Mesendoderm (in vitro differentiated cells): Measurements from ENCODE around the gene ANLN. TPM values are rescaled to one million over a fixed set of nuclear protein-coding genes. Genes with fewer than 3 reads are reported as not detected.
A peak's percentile ranks its signal among the peaks of the same experiment; 100 is the strongest.

ENCODE experiments used
- DNase-seq: peaks from one replicate; pipeline ENCODE4 v3.0.0; 2013
- H2AK5ac ChIP-seq: 2 replicates; pipeline ENCODE4 v1.6.1; 2013; ENCODE audit warnings: low read length, inconsistent platforms
- H2BK120ac ChIP-seq: 2 replicates; pipeline ENCODE4 v1.6.1; 2013; ENCODE audit warnings: low read depth, mild to moderate bottlenecking, low read length, moderate library complexity, mixed read lengths
- H2BK15ac ChIP-seq: replicated peaks from 2 replicates; pipeline ENCODE4 v1.6.1; 2013; ENCODE audit warnings: low read depth, mild to moderate bottlenecking, moderate library complexity
- H2BK5ac ChIP-seq: 2 replicates; pipeline ENCODE4 v1.6.1; 2013; ENCODE audit warnings: low read length, inconsistent platforms
- H3K18ac ChIP-seq: 2 replicates; pipeline ENCODE4 v1.6.1; 2013; ENCODE audit warnings: mild to moderate bottlenecking, low read length, mixed read lengths
- H3K23ac ChIP-seq: one replicate; pipeline ENCODE4 v1.6.1; 2013; ENCODE audit warnings: low read length
- H3K27ac ChIP-seq: 2 replicates; pipeline ENCODE4 v1.5.1; 2013; ENCODE audit warnings: low read depth, mild to moderate bottlenecking, inconsistent platforms, low read length, moderate library complexity
- H3K27me3 ChIP-seq: 2 replicates; pipeline ENCODE4 v1.6.1; 2013; ENCODE audit warnings: low read length, control low read depth, mild to moderate bottlenecking, inconsistent platforms; ENCODE audit not compliant: insufficient read depth, poor library complexity
- H3K36me3 ChIP-seq: 2 replicates; pipeline ENCODE4 v1.6.1; 2013; ENCODE audit warnings: low read length, inconsistent platforms; ENCODE audit not compliant: control insufficient read depth, insufficient read depth
- H3K4ac ChIP-seq: one replicate; pipeline ENCODE4 v1.6.1; 2013; ENCODE audit warnings: low read depth, mild to moderate bottlenecking, low read length, moderate library complexity
- H3K4me1 ChIP-seq: 2 replicates; pipeline ENCODE4 v1.6.1; 2013; ENCODE audit warnings: low read depth, low read length, inconsistent platforms; ENCODE audit not compliant: control insufficient read depth
- H3K4me2 ChIP-seq: 2 replicates; pipeline ENCODE4 v1.6.1; 2013; ENCODE audit warnings: low read length
- H3K4me3 ChIP-seq: 2 replicates; pipeline ENCODE4 v1.5.1; 2013; ENCODE audit warnings: mild to moderate bottlenecking, low read length
- H3K56ac ChIP-seq: one replicate; pipeline ENCODE4 v1.6.1; 2013; ENCODE audit warnings: low read length
- H3K79me1 ChIP-seq: 2 replicates; pipeline ENCODE4 v1.6.1; 2013; ENCODE audit warnings: low read length, inconsistent platforms
- H3K79me2 ChIP-seq: 2 replicates; pipeline ENCODE4 v1.6.1; 2013; ENCODE audit warnings: mild to moderate bottlenecking, low read length; ENCODE audit not compliant: control insufficient read depth, insufficient read depth
- H3K9ac ChIP-seq: 2 replicates; pipeline ENCODE4 v1.6.1; 2013; ENCODE audit warnings: low read length, inconsistent platforms
- H4K5ac ChIP-seq: one replicate; pipeline ENCODE4 v1.6.1; 2013; ENCODE audit warnings: low read length
- H4K8ac ChIP-seq: one replicate; pipeline ENCODE4 v1.6.1; 2013; ENCODE audit warnings: low read depth, mild to moderate bottlenecking, control low read depth, low read length, moderate library complexity
- WGBS: extraction: QIAGEN DNeasy Blood & Tissue Kit; methylation state at CpG from one replicate; pipeline ENCODE4 v1.1.7; 2013; ENCODE audit warnings: low lambda C conversion rate, missing lambda C conversion rate; ENCODE audit not compliant: insufficient coverage; ENCODE audit errors: extremely low coverage; 5-methylcytosine and 5-hydroxymethylcytosine counted together
- polyA plus RNA-seq, 2 experiments: library from polyadenylated mRNA; stranded (reverse); fragments of 200-250 nt; gene quantifications; one replicate each; pipeline ENCODE4 v1.2.3, GENCODE V29; 2013

ANLN gene, protein sequence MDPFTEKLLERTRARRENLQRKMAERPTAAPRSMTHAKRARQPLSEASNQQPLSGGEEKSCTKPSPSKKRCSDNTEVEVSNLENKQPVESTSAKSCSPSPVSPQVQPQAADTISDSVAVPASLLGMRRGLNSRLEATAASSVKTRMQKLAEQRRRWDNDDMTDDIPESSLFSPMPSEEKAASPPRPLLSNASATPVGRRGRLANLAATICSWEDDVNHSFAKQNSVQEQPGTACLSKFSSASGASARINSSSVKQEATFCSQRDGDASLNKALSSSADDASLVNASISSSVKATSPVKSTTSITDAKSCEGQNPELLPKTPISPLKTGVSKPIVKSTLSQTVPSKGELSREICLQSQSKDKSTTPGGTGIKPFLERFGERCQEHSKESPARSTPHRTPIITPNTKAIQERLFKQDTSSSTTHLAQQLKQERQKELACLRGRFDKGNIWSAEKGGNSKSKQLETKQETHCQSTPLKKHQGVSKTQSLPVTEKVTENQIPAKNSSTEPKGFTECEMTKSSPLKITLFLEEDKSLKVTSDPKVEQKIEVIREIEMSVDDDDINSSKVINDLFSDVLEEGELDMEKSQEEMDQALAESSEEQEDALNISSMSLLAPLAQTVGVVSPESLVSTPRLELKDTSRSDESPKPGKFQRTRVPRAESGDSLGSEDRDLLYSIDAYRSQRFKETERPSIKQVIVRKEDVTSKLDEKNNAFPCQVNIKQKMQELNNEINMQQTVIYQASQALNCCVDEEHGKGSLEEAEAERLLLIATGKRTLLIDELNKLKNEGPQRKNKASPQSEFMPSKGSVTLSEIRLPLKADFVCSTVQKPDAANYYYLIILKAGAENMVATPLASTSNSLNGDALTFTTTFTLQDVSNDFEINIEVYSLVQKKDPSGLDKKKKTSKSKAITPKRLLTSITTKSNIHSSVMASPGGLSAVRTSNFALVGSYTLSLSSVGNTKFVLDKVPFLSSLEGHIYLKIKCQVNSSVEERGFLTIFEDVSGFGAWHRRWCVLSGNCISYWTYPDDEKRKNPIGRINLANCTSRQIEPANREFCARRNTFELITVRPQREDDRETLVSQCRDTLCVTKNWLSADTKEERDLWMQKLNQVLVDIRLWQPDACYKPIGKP
- 108 TPM for polyA plus RNA-seq (2013, experiment 1 of 2)
- 106 TPM for polyA plus RNA-seq (2013, experiment 2 of 2)

DNA sequence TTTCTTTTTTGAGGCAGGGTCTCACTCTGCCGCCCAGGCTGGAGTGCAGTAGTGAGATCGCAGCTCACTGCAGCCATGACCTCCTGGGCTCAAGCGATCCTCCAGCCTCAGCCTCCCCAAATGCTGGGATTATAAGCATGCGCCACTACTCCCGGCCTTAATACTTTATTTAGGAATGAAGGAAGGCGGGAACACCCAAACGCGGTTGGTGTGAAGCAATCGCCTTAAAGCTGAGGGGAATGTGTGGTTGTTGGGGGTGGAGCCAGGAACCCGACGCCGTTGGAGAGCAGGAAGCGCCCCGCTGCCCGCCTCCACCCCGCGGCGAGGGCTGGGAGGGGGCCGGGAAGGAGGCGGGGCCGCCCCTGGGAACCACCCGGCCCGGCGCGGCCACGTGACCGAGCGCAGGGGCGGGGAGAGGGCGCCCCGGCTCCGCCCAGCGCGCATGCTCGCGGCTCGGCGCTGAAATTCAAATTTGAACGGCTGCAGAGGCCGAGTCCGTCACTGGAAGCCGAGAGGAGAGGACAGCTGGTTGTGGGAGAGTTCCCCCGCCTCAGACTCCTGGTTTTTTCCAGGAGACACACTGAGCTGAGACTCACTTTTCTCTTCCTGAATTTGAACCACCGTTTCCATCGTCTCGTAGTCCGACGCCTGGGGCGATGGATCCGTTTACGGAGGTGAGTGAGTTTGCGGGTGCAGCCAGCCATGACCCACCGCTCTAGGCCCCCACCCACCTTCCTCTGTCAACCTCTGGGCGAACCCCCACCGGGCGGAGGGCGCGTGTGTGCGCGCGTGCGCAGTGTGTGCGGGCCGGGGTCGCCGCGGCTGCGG is at the start of gene ANLN:
ANLN (plus strand) TSS at position 492 of the 828 bp plus-strand sequence; CDS start at position 657, 165 bp downstream.
- Histone ChIP-seq H3K27ac (peak within 1 kb of the TSS; percentile 96), H4K5ac (no peak within 1 kb of the TSS), H2BK15ac (no peak within 1 kb of the TSS), H3K56ac (peak within 1 kb of the TSS; percentile 97), H3K9ac (peak within 1 kb of the TSS; percentile 97), H3K4me1 (no peaks in the 10 kb centered on the region), H3K4me2 (peak within 1 kb of the TSS; percentile 37), H3K23ac (no peak within 1 kb of the TSS), H2AK5ac (no peak within 1 kb of the TSS), H3K18ac (peak within 1 kb of the TSS; percentile 77), H2BK5ac (peak within 1 kb of the TSS; percentile 72), H3K79me1 (no peaks in the 10 kb centered on the region), H3K27me3 (no peaks in the 10 kb centered on the region), H2BK120ac (no peak within 1 kb of the TSS), H3K4ac (peak within 1 kb of the TSS; percentile 76), H3K36me3 (no peaks in the 10 kb centered on the region), H3K4me3 (peak within 1 kb of the TSS; percentile 86), H3K79me2 (peaks cover 34% of the 10 kb centered on the region), H4K8ac (peak within 1 kb of the TSS; percentile 87)
- peak; percentile 97 for DNase-seq
- WGBS, result no CpG with 5 or more reads among the region's 68 CpGs

DNA sequence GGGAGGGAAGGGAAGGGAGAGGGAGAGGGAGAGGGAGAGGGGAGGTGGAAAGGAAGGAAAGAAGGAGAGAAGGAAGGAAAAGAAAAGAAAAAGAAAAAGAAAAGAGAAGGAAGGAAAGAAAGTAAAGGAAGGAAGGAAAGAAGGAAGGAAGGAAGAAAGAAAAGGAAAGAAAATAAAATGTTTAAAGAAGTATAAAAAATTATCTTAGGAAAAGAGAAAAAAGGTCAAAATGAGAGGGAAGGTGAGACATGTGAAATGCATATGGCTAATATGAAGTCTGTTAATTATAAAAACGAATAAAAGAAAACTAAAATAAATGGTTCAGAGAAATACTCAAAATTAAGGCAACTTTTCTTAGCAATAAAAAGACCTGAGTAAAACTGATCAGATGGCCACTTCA is 46.1 kb upstream of the ANLN start:
- H3K79me1 ChIP-seq, result no peaks in the 10 kb centered on the region
- no peak for DNase-seq
- no peak overlapping the region for H4K5ac ChIP-seq
- no peak overlapping the region for H3K56ac ChIP-seq
- no peak overlapping the region for H3K9ac ChIP-seq
- no peaks in the 10 kb centered on the region for H3K79me2 ChIP-seq
- H3K27me3 ChIP-seq, result no peaks in the 10 kb centered on the region
- no peak overlapping the region for H4K8ac ChIP-seq
- no peak overlapping the region for H2BK5ac ChIP-seq
- H3K4me1 ChIP-seq, result no peaks in the 10 kb centered on the region
- no peak overlapping the region for H2AK5ac ChIP-seq
- no peak overlapping the region for H3K4me3 ChIP-seq
- no peak overlapping the region for H3K18ac ChIP-seq
- H3K4ac ChIP-seq, result no peak overlapping the region
- no peak overlapping the region for H3K27ac ChIP-seq
- H2BK120ac ChIP-seq, result no peak overlapping the region
- no peak overlapping the region for H3K23ac ChIP-seq
- WGBS, result no CpG with 5 or more reads among the region's 1 CpG
- H3K36me3 ChIP-seq, result no peaks in the 10 kb centered on the region
- H2BK15ac ChIP-seq, result no peak overlapping the region
- no peak overlapping the region for H3K4me2 ChIP-seq

DNA sequence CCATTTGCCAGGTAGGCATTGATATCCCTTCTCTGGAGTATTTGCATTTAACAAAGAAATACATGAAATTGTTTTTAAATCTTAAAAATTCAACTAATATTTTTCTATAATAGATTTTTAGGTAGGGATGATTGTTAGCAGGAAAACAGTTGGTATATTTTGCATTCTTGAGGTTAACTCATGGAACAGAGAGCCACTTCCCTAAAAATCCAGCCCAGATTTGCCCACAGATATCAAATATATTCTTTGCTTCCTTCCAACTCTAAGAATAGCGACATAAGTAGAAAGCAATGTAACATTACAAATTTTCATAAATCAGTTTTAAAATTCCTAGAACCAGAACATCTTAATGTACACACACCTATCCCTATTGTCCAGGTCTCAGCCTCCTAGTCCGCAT is 45.0 kb upstream of the ANLN start:
- Histone ChIP-seq H2AK5ac (no peak overlapping the region), H3K27me3 (no peaks in the 10 kb centered on the region), H3K18ac (no peak overlapping the region), H4K5ac (no peak overlapping the region), H3K4me3 (no peak overlapping the region), H2BK120ac (no peak overlapping the region), H3K79me1 (no peaks in the 10 kb centered on the region), H3K27ac (no peak overlapping the region), H3K4me1 (no peaks in the 10 kb centered on the region), H3K23ac (no peak overlapping the region), H3K4me2 (no peak overlapping the region), H3K79me2 (no peaks in the 10 kb centered on the region), H2BK15ac (peak overlapping the region; percentile 74), H4K8ac (no peak overlapping the region), H3K9ac (no peak overlapping the region), H3K56ac (no peak overlapping the region), H3K4ac (no peak overlapping the region), H3K36me3 (no peaks in the 10 kb centered on the region), H2BK5ac (no peak overlapping the region)
- DNase-seq, result no peak
- WGBS, result no CpG with 5 or more reads among the region's 2 CpGs

DNA sequence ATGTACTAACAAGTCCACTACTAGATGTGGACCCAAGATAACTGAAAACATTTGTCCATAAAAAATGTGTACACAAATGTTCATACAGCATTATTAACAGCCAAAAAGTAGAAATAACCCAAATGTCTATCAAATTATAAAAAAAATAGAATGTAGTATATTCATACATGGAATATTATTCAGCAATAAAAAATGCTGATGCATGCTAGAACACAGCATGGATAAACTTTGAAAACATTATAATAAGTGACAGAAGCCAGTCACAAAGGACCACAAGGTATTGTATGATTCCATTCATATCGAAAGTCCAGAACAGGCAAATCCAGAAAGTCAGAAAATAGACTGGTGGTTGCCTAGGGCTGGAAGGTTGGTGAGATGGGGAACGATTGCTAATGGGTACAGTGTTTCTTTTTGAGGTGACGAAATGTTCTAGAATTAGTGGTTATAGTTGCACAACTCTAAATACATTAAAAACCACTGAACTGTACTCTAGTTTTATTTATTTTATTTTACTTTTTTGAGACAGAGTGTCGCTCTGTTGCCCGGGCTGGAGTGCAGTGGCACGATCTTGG is 43.3 kb upstream of the ANLN start:
- Histone ChIP-seq H3K23ac (no peak overlapping the region), H3K9ac (no peak overlapping the region), H3K36me3 (no peaks in the 10 kb centered on the region), H3K4me2 (no peak overlapping the region), H3K4me3 (no peak overlapping the region), H4K5ac (no peak overlapping the region), H3K27ac (no peak overlapping the region), H3K79me1 (no peaks in the 10 kb centered on the region), H3K4ac (no peak overlapping the region), H2BK120ac (no peak overlapping the region), H2BK5ac (no peak overlapping the region), H3K56ac (no peak overlapping the region), H3K79me2 (no peaks in the 10 kb centered on the region), H3K4me1 (no peaks in the 10 kb centered on the region), H4K8ac (no peak overlapping the region), H3K27me3 (no peaks in the 10 kb centered on the region), H3K18ac (no peak overlapping the region), H2BK15ac (no peak overlapping the region), H2AK5ac (no peak overlapping the region)
- no CpG with 5 or more reads among the region's 6 CpGs for WGBS
- no peak for DNase-seq

DNA sequence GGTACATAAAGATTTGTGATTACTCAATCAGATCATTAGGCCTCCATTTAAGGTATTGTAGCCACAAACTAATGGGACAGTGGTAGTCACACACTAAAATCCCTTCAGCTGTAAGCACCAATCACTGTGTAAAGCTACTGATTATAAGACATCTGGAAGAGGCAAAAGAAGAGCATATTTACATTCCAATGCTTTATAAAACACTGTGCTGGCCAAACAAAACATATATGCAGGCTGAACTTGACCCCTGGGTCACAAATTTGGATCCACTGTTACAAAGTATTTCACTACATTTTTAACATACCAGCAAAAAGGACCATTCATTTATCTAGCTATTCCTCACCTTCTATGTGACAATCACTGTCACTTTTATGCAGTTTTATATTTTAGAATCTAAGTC is 41.4 kb upstream of the ANLN start:
- no peak overlapping the region for H2BK15ac ChIP-seq
- no peaks in the 10 kb centered on the region for H3K27me3 ChIP-seq
- H3K4ac ChIP-seq, result no peak overlapping the region
- H2BK120ac ChIP-seq, result no peak overlapping the region
- no peak overlapping the region for H3K27ac ChIP-seq
- no peak overlapping the region for H3K4me3 ChIP-seq
- no peak overlapping the region for H3K18ac ChIP-seq
- no peak overlapping the region for H2AK5ac ChIP-seq
- H3K56ac ChIP-seq, result no peak overlapping the region
- no peaks in the 10 kb centered on the region for H3K4me1 ChIP-seq
- H4K5ac ChIP-seq, result no peak overlapping the region
- H3K9ac ChIP-seq, result no peak overlapping the region
- H3K36me3 ChIP-seq, result no peaks in the 10 kb centered on the region
- no peak overlapping the region for H2BK5ac ChIP-seq
- no peak overlapping the region for H3K23ac ChIP-seq
- no peak overlapping the region for H4K8ac ChIP-seq
- no peak overlapping the region for H3K4me2 ChIP-seq
- DNase-seq, result no peak
- no peaks in the 10 kb centered on the region for H3K79me1 ChIP-seq
- no peaks in the 10 kb centered on the region for H3K79me2 ChIP-seq
